Liver (tissue), 3 donors: ENCODE data around the gene AKAP5.

ENCODE experiments used
- CTCF ChIP-seq: fragments of 150-350 bp; IDR thresholded peaks from 2 replicates; pipeline ENCODE4 v1.5.1; 2017; ENCODE audit warnings: improper control_type of control experiment, low read depth, low read length; ENCODE audit not compliant: missing input control
- JUND ChIP-seq, 2 donors: IDR thresholded peaks; 2 replicates each; pipeline ENCODE4 v1.6.1; 2016; ENCODE audit warnings: antibody characterized with exemption in 2 of 2
- RAD21 ChIP-seq, 2 donors: IDR thresholded peaks; 2 replicates each; pipeline ENCODE4 v1.6.1; 2016; ENCODE audit warnings: antibody characterized with exemption in 2 of 2, mild to moderate bottlenecking in 2 of 2
- REST ChIP-seq: IDR thresholded peaks from 2 replicates; pipeline ENCODE4 v1.6.1; 2016; ENCODE audit warnings: antibody characterized with exemption, mild to moderate bottlenecking
- TAF1 ChIP-seq: conservative IDR thresholded peaks from 2 replicates; pipeline ENCODE4 v1.6.1; 2016; ENCODE audit warnings: antibody characterized with exemption, mild to moderate bottlenecking
- YY1 ChIP-seq: IDR thresholded peaks from 2 replicates; pipeline ENCODE4 v1.6.1; 2016; ENCODE audit warnings: antibody characterized with exemption, mild to moderate bottlenecking
- donor health status: healthy.
- donor health status: healthy.

DNA sequence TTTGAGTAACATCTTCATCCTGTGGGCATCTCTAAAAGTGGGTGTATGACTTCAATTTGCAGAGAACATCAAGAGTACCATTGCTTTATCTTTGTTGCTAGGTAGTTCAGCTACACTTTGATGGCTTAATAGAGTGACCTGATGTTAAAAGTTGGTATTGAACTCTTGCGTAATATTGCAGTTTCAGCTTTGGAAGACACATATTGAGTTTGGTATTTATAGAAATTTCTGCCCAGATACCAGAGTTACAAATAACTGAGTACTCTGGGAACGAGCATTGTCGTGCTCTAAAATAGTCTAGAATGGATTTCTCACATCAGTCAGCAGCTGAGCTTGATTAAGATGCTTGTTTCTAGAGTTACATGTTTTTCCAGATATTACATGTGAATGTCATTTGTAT is 24.8 kb upstream of the AKAP5 start:
- TF ChIP-seq CTCF (no peak), REST (no peak), JUND (IDR thresholded peaks at IDR 0.05) (no peak), YY1 (no peak), TAF1 (no peak), RAD21 (IDR thresholded peaks at IDR 0.05) (no peak)
